Retinal pigment epithelial cell (primary cell): ENCODE results near the gene DIO3.
"Not testable (repeated sequence)": the region's sequence is repeated elsewhere in the genome, so short reads cannot be mapped to it uniquely, and the experiment has no call there.

Source experiments
- DNase-seq: peaks from one replicate; pipeline ENCODE4 v3.0.0-alpha.2; 2010; ENCODE audit warnings: low read depth
- H3K4me3 ChIP-seq: 2 replicates; pipeline ENCODE4 v1.5.1; 2011; ENCODE audit warnings: mild to moderate bottlenecking, low read length, control low read depth, moderate library complexity
- TF ChIP-seq, protein P1 (sequence below): conservative IDR thresholded peaks from 2 replicates; pipeline ENCODE4 v1.5.1; 2011; ENCODE audit warnings: low read depth, low read length, control low read depth, inconsistent platforms

DIO3 gene

DNA sequence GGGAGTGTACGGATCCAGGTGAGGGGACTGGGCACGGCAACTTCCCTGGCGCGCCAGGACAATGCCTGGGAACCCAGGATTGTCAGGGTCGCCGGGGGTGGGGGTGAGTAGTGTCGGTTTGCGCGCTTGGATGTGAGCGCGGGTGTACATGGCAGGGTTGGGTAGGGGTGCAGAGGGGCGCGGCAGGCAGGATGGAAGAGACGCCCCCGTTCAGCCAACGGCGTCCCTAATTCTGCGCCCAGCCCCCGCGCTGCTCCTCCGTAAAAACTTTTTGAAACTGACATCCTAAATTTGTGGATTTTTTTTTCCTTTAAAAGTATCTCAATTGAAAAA lies 3.1 kb downstream of the DIO3 start:
- no peak overlapping the region for H3K4me3 ChIP-seq
- TF ChIP-seq, protein P1, sequence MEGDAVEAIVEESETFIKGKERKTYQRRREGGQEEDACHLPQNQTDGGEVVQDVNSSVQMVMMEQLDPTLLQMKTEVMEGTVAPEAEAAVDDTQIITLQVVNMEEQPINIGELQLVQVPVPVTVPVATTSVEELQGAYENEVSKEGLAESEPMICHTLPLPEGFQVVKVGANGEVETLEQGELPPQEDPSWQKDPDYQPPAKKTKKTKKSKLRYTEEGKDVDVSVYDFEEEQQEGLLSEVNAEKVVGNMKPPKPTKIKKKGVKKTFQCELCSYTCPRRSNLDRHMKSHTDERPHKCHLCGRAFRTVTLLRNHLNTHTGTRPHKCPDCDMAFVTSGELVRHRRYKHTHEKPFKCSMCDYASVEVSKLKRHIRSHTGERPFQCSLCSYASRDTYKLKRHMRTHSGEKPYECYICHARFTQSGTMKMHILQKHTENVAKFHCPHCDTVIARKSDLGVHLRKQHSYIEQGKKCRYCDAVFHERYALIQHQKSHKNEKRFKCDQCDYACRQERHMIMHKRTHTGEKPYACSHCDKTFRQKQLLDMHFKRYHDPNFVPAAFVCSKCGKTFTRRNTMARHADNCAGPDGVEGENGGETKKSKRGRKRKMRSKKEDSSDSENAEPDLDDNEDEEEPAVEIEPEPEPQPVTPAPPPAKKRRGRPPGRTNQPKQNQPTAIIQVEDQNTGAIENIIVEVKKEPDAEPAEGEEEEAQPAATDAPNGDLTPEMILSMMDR: no peak
- DNase-seq: no peak

DNA sequence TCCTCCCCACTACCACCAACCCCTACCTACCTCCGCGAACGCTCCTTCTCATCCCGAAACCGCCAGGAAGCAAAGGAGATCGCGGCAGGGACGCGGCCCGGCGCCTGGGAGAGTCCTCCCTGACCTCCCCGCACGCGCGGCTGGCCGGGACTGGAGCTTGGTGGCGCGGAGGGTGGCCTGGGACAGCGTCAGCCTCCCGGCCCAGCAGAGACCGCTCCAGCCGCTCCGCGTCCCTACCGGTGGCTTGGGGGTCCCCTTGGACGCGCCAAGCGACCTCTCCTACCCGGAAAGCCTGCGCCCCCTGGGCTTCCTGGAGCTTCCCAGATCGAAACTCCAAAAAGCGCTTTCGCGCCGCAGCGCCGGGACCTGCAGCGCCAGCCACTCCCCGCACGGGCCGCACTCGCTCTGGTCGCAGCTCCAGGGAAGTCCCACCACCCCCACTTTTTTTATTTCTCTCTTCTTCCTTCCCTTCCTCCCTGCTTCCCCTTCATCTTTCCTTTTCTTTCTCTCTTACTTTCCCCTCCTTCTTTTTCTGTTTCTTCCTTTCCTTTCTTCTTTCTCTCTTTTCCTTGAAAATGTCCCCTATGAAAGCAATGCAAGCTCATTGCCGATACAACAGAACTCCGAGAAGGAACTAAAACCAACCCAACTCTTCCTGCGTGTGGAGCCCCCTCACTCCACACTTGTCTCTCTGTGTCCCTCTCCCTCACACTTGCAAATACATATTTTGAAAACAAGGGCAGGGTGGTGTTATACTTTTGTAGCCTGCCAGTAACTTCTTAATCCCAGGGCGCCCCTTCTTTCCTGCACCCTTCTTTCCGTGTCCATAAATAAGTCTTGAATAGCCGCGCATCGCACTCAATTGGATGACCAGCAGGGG lies 3.8 kb downstream of the DIO3 start:
- no peak overlapping the region for H3K4me3 ChIP-seq
- TF ChIP-seq, protein P1: no peak
- no peak for DNase-seq

DNA sequence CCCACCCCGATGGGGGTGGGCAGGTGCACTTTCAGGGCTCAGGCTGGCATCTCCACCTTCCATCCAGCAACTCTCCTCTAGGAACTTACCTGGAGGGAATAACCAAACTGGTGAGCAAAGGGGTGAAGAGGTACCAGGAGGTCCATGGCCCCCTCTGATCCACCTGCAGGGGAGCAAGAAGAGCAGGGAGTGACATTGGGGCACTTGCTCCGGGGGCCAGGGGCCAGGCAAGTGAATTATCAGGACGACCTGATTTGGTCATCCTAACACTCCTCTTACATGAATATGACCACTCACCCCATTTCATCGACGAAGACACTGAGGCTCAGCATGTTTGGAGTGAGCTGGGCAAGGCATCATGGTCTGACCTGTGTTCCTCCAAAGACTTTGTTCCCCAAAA lies 6.0 kb downstream of the DIO3 start:
- DNase-seq: no peak
- TF ChIP-seq, protein P1: no peak
- H3K4me3 ChIP-seq: no peak overlapping the region

DNA sequence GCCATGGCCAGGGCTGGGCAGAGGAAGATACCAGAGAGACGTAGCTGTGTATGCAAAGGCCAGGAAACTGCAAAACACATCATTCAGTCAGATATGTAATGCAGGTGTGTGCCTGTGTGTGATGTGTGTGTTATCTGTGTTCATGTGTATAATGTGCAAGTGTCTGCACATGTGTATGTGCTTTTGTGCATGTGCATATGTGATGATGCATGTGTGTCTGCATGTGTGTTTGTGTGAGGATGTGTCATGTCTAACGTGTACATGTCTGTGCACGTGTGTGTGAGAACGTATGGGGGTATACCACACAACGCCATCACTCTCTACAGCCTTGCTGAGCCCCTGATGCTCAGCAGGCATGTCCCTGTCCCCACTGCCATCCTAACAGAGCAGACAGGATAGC lies 9.7 kb downstream of the DIO3 start:
- TF ChIP-seq, protein P1: no peak
- no peak overlapping the region for H3K4me3 ChIP-seq

DNA sequence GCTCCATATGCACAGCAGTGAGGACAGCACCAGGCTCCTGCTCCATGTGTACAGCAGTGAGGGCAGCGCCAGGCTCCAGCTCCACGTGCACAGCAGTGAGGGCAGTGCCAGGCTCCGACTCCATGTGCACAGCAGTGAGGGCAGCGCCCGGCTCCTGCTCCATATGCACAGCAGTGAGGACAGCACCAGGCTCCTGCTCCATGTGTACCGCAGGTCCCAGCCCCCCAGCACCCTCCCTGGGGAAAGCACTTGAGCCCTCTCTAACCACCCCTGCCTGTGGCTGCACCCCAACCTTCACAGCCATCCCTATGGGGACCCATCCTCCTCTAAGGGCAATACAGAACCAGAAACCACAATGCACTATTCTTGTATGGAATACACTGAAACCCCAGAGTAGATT lies 11.2 kb downstream of the DIO3 start:
- DNase-seq, H3K4me3 ChIP-seq: not testable (repeated sequence)

More for the DNA sequence above, 9.7 kb downstream of the DIO3 start:
- DNase-seq: no peak

DNA sequence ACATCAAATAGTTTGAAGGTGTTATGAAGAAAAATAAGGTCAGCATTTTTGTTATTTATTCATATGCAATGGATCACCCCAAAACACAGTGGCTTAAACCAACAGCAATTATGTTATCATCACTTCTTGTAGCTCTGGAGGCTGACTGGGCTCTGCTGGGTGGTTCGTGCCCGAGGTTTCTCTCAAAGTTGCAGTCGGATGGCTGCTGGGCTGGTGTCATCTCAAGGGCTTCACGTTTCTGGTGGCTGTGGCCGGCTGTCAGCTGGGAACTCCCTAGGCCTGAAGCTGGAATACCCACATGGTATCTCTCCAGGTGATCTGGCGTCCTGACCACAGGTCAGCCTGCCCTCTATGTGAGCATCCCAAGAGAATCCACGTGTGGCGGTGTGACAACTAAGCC lies 12.0 kb downstream of the DIO3 start:
- H3K4me3 ChIP-seq: no peak overlapping the region
- DNase-seq: no peak
- TF ChIP-seq, protein P1: no peak

DNA sequence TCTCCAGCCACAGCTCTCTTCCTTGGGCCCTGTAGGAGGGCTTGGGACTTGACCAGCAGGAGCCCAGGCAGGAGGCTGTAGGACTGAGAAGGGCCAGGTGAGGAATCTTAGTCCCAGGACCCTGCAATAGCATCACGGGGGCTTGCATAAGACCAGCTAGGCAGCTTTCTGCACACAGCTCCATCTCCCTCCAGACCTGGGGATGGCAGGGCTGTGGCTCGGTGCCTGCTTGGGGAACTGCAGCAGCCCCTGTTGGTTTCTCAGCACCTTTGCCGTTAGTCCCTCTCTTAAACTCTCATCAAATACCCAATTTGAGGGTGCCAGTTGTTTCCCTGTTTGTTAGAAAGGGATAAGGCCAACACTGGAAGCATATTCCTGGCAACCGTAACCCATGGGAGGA lies 14.3 kb downstream of the DIO3 start:
- no peak overlapping the region for H3K4me3 ChIP-seq
- no peak for DNase-seq
- TF ChIP-seq, protein P1: no peak
